ENCODE data around the gene WFIKKN2.

The WFIKKN2 gene

GRCh38 chr17:50808413-50808812 lies 27.0 kb upstream of the WFIKKN2 start:
- DNase-seq: no peak

DNA sequence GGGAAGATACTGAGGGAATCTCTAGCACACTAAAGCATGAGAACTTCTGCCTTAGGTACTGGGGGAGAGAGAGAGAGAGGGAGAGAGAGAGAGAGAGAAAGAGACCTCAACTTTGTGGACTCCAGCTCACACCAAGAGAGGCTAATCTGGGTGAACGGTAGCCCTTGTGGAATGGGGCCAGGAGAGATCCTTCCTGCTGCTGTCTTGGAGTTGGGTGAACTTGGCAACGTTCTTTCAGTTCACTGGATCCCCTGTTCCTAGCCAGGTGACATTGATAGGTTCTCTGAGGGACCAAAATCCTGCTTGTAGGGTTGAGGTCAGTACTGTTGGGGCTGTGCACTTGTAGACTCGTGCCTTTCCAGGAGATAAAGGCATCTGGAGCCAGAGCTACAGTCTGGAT lies 26.5 kb upstream of the WFIKKN2 start:
- no peak for DNase-seq

DNA sequence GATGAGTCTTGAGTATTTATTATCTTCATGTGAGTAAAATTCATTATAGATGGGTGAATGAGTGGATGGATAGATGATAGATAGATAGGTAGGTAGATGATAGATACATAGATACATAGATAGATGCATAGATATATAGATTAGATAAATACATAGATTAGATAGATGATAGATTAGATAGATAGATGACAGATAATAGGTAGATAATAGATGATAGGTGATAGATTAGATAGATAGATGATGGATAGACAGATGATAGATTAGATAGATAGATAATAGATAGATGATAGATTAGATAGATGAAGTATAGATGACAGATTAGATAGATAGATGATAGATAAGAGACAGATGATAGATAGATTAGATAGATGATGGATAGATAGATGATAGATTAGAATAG lies 21.8 kb upstream of the WFIKKN2 start:
- no peak for DNase-seq

DNA sequence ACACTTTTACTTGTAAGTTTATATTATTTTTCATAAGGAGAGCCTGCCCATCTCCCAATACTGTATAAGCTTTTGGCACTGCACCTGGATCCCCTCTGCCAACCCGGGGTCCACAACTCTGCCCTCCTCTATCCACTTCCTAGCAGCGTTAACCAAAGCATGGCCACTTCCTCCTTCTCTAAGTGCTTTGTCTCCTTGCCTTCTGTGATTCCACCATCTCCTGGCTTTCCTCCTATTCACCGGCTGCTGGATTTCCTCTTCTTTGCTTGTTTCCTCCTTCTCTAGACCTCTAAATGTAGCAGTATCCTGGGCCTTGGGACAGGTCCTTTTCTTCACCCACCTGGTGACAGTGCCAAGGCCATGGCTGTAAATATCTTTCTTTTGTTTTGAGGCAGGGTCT lies 20.0 kb upstream of the WFIKKN2 start:
- no peak for DNase-seq

DNA sequence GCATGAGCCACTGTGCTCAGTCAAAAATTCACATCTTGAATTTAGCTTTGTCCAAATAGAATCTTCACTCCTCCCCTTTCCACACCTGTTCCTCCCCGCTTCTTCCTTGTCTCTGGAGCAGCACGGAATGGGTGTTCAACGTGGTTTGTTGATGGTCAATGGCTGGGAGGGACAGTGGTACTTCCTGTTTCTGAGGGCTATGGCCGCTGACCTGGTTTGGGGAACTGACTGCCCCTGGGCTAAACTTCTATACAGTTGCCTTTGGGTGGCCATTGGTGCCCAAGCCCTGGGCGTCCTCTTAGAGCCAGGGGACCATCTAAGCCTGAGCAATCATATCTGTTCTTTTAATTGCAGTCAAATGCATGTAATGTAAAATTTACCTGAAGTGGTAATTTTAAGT lies 19.1 kb upstream of the WFIKKN2 start:
- DNase-seq: no peak

GRCh38 chr17:50816771-50817751 lies 18.3 kb upstream of the WFIKKN2 start:
- DNase-seq: peak in 21 of 51 donors; percentile 8 to 72 (median 22)

GRCh38 chr17:50817838-50818237 lies 17.5 kb upstream of the WFIKKN2 start:
- no peak for DNase-seq

GRCh38 chr17:50818261-50818660 lies 17.1 kb upstream of the WFIKKN2 start:
- DNase-seq: no peak

GRCh38 chr17:50818921-50819657 lies 16.3 kb upstream of the WFIKKN2 start:
- no peak for DNase-seq

DNA sequence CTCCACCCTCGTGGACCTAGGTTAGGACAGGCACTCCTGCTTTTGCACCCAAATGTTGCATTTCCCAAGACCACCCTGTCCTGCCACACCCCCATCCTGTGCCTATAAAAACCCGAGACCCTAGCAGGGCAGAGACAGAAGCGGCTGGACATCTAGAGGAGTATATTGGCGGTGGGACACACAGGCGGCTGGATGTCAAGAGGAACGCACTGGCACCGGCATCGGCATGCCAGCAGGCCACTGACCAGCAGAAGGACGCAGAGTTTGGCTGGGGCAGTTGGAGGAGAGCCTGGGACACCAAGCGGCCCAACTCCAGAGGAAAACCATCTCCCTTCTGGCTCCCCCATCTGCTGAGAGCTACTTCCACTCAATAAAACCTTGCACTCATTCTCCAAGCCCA lies 14.7 kb upstream of the WFIKKN2 start:
- DNase-seq: no peak

- DNase-seq: no peak
These were observed 12.8 kb upstream of the WFIKKN2 start for GRCh38 chr17:50822550-50822949.

DNA sequence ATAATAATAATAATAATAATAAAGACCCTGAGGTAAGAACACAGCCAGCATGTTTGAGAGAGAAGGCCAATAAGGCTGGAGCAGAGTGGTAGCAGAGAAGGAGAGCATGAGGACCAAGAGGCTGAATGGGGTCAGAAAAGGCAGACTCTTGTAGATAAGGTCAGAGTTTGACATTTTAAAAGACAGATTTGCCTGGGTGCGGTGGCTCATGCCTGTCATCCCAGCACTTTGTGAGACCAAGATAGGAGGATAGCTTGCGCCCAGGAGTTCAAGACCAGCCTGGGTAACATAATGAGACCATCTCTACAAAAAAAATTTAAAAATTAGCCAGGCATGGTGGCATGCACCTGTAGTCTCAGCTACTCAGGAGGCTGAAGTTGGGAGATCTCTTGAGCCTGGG lies 11.0 kb upstream of the WFIKKN2 start:
- DNase-seq: no peak

DNA sequence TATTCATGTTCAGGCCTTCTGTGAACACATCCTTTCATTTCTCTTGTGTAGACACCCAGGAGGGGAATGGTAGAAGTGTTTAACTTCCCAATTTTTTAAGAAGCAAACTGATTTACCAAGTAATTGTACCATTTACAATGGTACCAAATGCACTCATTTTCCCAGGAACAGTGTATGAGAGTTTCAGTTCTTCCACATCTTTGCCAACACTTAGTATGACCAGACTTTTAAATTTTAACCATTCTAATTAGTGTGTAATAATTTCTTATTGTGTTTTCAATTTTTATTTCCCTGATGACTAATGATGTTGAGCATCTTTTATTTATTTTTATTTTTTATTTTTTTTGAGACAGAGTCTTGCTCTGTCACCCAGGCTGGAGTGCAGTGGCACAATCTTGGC lies 10.2 kb upstream of the WFIKKN2 start:
- DNase-seq: no peak

DNA sequence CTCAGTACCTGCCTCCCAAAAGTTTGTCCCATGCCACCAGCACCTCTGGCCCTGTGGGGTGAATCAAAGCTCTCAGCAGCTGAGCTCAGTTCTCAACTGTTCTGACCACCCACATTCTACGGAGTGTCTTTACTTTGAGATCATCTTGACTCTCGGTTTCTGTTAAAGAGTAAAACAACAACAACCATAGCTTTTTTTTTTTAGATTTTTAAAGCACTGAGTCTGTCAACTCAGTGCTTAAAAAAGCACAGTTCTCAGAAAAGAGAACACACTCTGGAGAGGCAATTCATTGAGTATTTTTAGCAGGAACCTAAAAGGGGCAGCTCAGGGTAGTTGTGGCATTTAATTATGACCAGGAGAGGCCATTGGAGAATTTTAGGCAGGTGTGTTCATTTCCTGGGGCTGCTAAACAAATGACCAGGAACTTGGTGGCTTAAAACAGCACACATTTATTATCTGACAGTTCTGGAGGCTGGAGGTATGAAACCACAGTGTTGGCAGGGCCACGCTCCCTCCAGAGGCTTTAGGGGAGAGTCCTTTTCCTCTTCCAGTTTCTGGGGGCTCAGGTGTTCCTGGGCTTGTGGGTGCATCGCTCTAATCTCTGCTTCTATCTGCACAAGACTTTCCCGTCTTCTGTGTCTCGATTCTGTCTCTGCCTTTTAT lies 6.7 kb upstream of the WFIKKN2 start:
- no peak for DNase-seq

DNA sequence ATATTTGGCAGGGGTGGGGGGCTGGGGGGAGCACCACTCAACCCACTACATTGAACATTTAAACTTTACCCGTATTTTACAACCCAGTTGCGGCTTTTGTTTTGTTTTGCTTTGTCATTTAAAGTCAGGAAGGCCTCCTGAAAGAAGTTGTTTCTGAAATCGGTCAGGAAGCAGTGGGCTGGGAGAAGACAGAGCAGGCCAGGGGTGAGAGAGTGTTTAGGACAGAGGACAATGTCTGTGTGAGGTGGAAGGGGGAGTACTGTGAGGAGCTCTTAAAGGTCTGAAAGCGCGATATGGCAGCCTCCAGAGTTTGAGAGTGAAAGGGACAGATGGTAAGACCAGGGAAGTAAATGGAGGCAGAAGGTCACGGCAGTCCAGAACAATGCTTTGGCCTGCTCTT lies 6.1 kb upstream of the WFIKKN2 start:
- DNase-seq: no peak

- no peak for DNase-seq
These were observed 5.0 kb upstream of the WFIKKN2 start for GRCh38 chr17:50830352-50830751.

DNA sequence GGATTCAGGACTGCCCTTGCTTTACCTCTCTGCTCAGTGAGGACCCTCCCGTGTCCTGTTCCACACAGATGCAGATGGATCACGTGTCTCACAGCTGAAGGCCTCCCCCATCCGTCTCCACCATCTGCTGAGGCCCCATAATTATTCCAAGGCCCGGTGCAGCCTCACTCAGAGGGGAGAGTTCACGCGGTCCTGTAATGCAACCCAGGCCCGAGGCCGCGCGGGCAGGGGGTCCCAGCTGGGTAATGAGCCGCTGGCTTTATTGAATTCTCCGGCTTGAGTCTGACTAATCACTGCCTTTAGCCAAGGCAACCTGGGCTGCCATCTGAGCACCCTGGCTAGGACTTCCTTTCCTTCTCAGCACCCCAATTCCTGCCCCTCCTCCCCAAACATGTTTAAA lies 4.4 kb upstream of the WFIKKN2 start:
- no peak for DNase-seq

- DNase-seq: no peak
These were observed 3.9 kb upstream of the WFIKKN2 start for GRCh38 chr17:50831471-50831928.

DNA sequence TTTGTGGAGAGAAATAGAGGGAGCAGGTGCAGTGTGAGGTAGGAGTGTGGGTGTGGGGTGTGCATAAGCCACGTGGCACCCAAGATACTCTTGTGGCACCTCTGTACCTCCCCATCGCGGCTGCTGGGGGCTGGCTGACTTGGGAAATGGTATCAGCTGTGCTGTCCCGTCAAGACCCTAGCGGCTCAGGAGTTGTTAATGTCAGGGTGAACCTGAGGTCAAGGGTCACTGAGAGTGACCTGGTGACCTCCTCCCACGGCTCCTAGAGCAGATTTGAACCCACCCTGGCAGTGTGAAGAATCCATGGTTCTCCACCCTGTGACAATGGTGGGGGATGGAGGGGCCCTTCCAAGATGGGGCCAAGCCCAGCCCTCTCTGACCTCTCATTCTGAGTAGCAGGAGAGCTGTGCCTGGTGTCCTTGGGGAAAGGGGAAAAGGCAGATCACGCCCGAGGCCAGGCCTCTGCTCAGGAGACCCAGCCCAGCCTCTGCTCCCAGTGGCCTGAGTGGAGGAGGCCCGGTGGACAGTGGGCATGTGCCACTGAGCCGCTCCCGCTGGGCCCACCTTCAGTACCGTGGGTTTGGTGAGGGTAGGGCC lies 3.0 kb upstream of the WFIKKN2 start:
- no peak for DNase-seq

DNA sequence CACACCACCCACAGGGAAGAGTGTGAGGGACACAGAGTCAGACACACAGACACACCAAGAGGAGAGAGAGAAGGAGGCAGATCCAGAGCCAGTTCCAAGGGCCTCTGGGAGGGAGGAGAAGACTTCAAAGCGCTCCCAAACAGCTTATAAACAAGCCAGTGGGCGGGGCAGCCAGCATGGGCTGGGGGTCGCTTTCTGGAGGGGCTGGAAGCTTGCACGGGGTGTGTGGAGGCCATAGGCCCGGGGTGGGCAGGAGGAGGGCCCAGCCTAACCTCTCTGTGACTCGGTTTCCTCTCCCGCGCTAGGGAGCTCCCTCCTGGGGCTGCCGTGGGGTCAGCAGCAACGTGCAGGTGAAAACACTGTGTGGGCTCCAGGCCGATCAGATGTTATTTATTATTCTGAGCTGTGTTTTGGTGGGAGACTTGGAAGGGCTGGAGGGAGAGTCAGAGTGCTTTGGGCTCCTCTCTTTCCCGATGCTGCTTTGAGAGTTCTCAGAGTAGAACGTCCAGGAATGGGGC lies 2.5 kb upstream of the WFIKKN2 start:
- DNase-seq: no peak
